GM21390 (cell line): ENCODE results near the gene PGM2L1.
"Not testable (repeated sequence)": the region's sequence is repeated elsewhere in the genome, so short reads cannot be mapped to it uniquely, and the experiment has no call there.

Experiments used
- ATAC-seq: cut with Tn5 transposase; IDR thresholded peaks from one replicate; pipeline ENCODE4 v1.9.1; 2021; ENCODE audit not compliant: unreplicated experiment

Gene PGM2L1

GRCh38 chr11:74341921-74342320 is 56.3 kb downstream of the PGM2L1 start:
- ATAC-seq: no peak

GRCh38 chr11:74339619-74340018 is 58.6 kb downstream of the PGM2L1 start:
- ATAC-seq: no peak

- no peak for ATAC-seq
Measured at GRCh38 chr11:74338963-74339362, 59.3 kb downstream of the PGM2L1 start.

GRCh38 chr11:74333193-74333592 is 65.0 kb downstream of the PGM2L1 start:
- ATAC-seq: no peak

- ATAC-seq: no peak
Measured at GRCh38 chr11:74332291-74332690, 65.9 kb downstream of the PGM2L1 start.

GRCh38 chr11:74331000-74331399 is 67.2 kb downstream of the PGM2L1 start:
- not testable (repeated sequence) for ATAC-seq

GRCh38 chr11:74330075-74330858 is 68.0 kb downstream of the PGM2L1 start:
- ATAC-seq: no peak

GRCh38 chr11:74327076-74327475 is 71.2 kb downstream of the PGM2L1 start:
- no peak for ATAC-seq

- ATAC-seq: no peak
Measured at GRCh38 chr11:74326665-74327064, 71.6 kb downstream of the PGM2L1 start.

- ATAC-seq: no peak
Measured at GRCh38 chr11:74325649-74326645, 72.3 kb downstream of the PGM2L1 start.

GRCh38 chr11:74322667-74323066 is 75.6 kb downstream of the PGM2L1 start:
- ATAC-seq: no peak

GRCh38 chr11:74321487-74322188 is 76.6 kb downstream of the PGM2L1 start:
- ATAC-seq: no peak

- no peak for ATAC-seq
Measured at GRCh38 chr11:74320538-74320937, 77.7 kb downstream of the PGM2L1 start.

- no peak for ATAC-seq
Measured at GRCh38 chr11:74319139-74319816, 79.0 kb downstream of the PGM2L1 start.

- ATAC-seq: no peak
Measured at GRCh38 chr11:74318241-74318932, 79.8 kb downstream of the PGM2L1 start.

GRCh38 chr11:74316772-74317505 is 81.3 kb downstream of the PGM2L1 start:
- no peak for ATAC-seq

GRCh38 chr11:74312326-74312725 is 85.9 kb downstream of the PGM2L1 start:
- no peak for ATAC-seq

GRCh38 chr11:74311352-74311926 is 86.8 kb downstream of the PGM2L1 start, which contains the start of gene P4HA3:
P4HA3 (minus strand) TSS chr11:74311640; CDS start chr11:74311611, 29 bp downstream.
- no peak for ATAC-seq

GRCh38 chr11:74310857-74311256 is 87.4 kb downstream of the PGM2L1 start:
- no peak for ATAC-seq
